Pancreas (tissue), 10 donors: ENCODE results near the gene WARS2. TPM values are rescaled to one million over a fixed set of nuclear protein-coding genes. Genes with fewer than 3 reads are reported as not detected.
A peak's percentile ranks its signal among the peaks of the same experiment; 100 is the strongest.

Experiments
- ATAC-seq, 4 donors: fragments of 200-7000 bp; cut with Tn5 transposase; one replicate each; pipeline versions ENCODE4 v1.8.0 to v1.9.1; 2020; ENCODE audit warnings: mild to moderate bottlenecking in 4 of 4, moderate library complexity in 4 of 4
- DNase-seq, 6 donors: peaks; one replicate each; pipeline ENCODE4 v3.0.0-alpha.2; 2020
- FAIRE-seq: peaks from 2 replicates; lab custom pipeline; 2012; peaks lifted over from hg19 to GRCh38; lab: Jason Lieb, UNC
- H3K27ac ChIP-seq, 4 donors: fragments of 200-600 bp; sonication (generic); 1 replicate in 3 of 4; 2 replicates in 1 of 4; pipeline versions ENCODE4 v1.5.0 to v1.8.0; 2020
- H3K27me3 ChIP-seq, 4 donors: fragments of 200-600 bp; one replicate each; pipeline ENCODE4 v1.8.0; 2021
- H3K36me3 ChIP-seq, 3 donors: fragments of 200-600 bp; sonication (generic) in 1 of 3; one replicate each; pipeline versions ENCODE4 v1.5.0 to v1.8.0; 2020 to 2021
- H3K4me1 ChIP-seq, 3 donors: fragments of 200-600 bp; one replicate each; pipeline ENCODE4 v1.8.0; 2021
- H3K4me3 ChIP-seq, 4 donors: fragments of 200-600 bp; sonication (generic) in 2 of 4; one replicate each; pipeline versions ENCODE4 v1.5.0 to v1.8.0; 2020 to 2021
- H3K9me3 ChIP-seq, 4 donors: fragments of 200-600 bp; one replicate each; pipeline ENCODE4 v1.8.0; 2021
- CTCF ChIP-seq, 4 donors: fragments of 200-600 bp; sonication (generic) in 3 of 4; IDR thresholded peaks; one replicate each; pipeline versions ENCODE4 v1.5.0 to v1.8.0; 2021; ENCODE audit warnings: antibody characterized with exemption in 4 of 4
- WGBS, 2 donors: extraction: QIAGEN DNeasy Blood & Tissue Kit; methylation state at CpG; one replicate each; pipeline ENCODE4 v1.1.7; 2013; 5-methylcytosine and 5-hydroxymethylcytosine counted together
- intact Hi-C, 3 donors: fragments of 100-400 bp; cut with DNase I; formaldehyde crosslinking; loops; one replicate each; pipeline versions ENCODE4 v1.11.1 to v1.14.2; 2022
- polyA plus RNA-seq, 2 donors: library from polyadenylated mRNA; stranded (reverse); fragments of 200-250 nt; gene quantifications; one replicate each; pipeline ENCODE4 v1.2.3, GENCODE V29; 2013
- total RNA-seq, 6 donors: library from RNA; stranded (reverse); fragmentation: NEBNext Ultra II Directional in 4 of 6; extraction: Animal tissue kit (Norgen Biotek cat#: 25700) in 4 of 6; gene quantifications; one replicate each; pipeline versions ENCODE4 v1.2.1 to v1.2.4, GENCODE V29; 2021 to 2023
- donor health status: healthy with polysubstance abuse.
- donor health status: DM: no; HTN: no; CAD: no; lungs with moderate emphysema.
- donor health status: DM: no; HTN: no; CAD: no.
- donor health status: control.
- donor health status: control.
- donor health status: Bipolar disorder and iron deficiency.
- donor health status: DM: yes; HTN: yes; CAD: no.
- donor health status: DM: no; HTN: no; CAD: no.
- donor health status: DM: no; HTN: no; CAD: no.
- donor health status: DM: yes; HTN: yes; CAD: no.

WARS2 gene
- total and polyA plus RNA-seq, 8 donors, result 3.4 to 14.0 (median 9.4) TPM

- no peak for TF ChIP-seq CTCF (IDR thresholded peaks at IDR 0.05)
- Histone ChIP-seq H3K4me1 (peaks cover 0 to 22% (median 17%) of the 10 kb centered on the region in 3 donors), H3K27me3 (no peaks in the 10 kb centered on the region), H3K36me3 (no peaks in the 10 kb centered on the region), H3K27ac (peak overlapping the region; percentile 94 to 99 (median 98)), H3K9me3 (no peaks in the 10 kb centered on the region), H3K4me3 (peak overlapping the region; percentile 31 to 56 (median 54))
- intact Hi-C loops, result no loop called here
- WGBS, 2 donors, result 39 to 59% methylated on average over 11 of the region's 11 CpGs
- FAIRE-seq (no peak), DNase-seq (peak; percentile 6 to 58 (median 23)), ATAC-seq (peak in 2 of 4 donors; percentile 0 to 5)
Observed at GRCh38 chr1:119141020-119141424, 569 bp upstream of the WARS2 start.

- Histone ChIP-seq H3K27me3 (no peaks in the 10 kb centered on the region), H3K4me3 (peak overlapping the region; percentile 31 to 56 (median 54)), H3K4me1 (peaks cover 0 to 22% (median 17%) of the 10 kb centered on the region in 3 donors), H3K27ac (peak overlapping the region; percentile 94 to 99 (median 98)), H3K9me3 (no peaks in the 10 kb centered on the region), H3K36me3 (no peaks in the 10 kb centered on the region)
- FAIRE-seq, result no peak
- no peak for TF ChIP-seq CTCF (IDR thresholded peaks at IDR 0.05)
- 1 to 3% methylated on average over 10 of the region's 10 CpGs for WGBS, 2 donors
- ATAC-seq, result peak; percentile 15 to 53 (median 32)
- intact Hi-C loops, result no loop called here
- DNase-seq, result peak in 2 of 6 donors; percentile 25 to 27
Observed at GRCh38 chr1:119139857-119140176, 636 bp downstream of the WARS2 start.

- H3K27me3 ChIP-seq, result no peaks in the 10 kb centered on the region
- DNase-seq (no peak), ATAC-seq (no peak), FAIRE-seq (no peak)
- H3K36me3 ChIP-seq, result no peaks in the 10 kb centered on the region
- 23 to 28% methylated on average over 5 of the region's 5 CpGs for WGBS, 2 donors
- no peak for TF ChIP-seq CTCF (IDR thresholded peaks at IDR 0.05)
- peak overlapping the region in 3 of 4 donors; percentile 54 to 56 (median 55) for H3K4me3 ChIP-seq
- no peaks in the 10 kb centered on the region for H3K9me3 ChIP-seq
- intact Hi-C loops, result no loop called here
- H3K27ac ChIP-seq, result peak overlapping the region; percentile 94 to 99 (median 98)
- peaks cover 0 to 22% (median 17%) of the 10 kb centered on the region in 3 donors for H3K4me1 ChIP-seq
Observed at GRCh38 chr1:119139403-119139802, 1.1 kb downstream of the WARS2 start.

GRCh38 chr1:119136401-119136800 is 4.1 kb downstream of the WARS2 start:
- TF ChIP-seq CTCF (IDR thresholded peaks at IDR 0.05), result no peak
- no peak overlapping the region for H3K4me3 ChIP-seq
- H3K27ac ChIP-seq, result no peak overlapping the region
- no peaks in the 10 kb centered on the region for H3K27me3 ChIP-seq
- FAIRE-seq (no peak), DNase-seq (no peak), ATAC-seq (no peak)
- H3K9me3 ChIP-seq, result no peaks in the 10 kb centered on the region
- intact Hi-C loops, result no loop called here
- H3K4me1 ChIP-seq, result peaks cover 0 to 11% (median 11%) of the 10 kb centered on the region in 3 donors
- H3K36me3 ChIP-seq, result no peaks in the 10 kb centered on the region
- 54 to 58% methylated on average over 3 of the region's 3 CpGs for WGBS, 2 donors

- no peaks in the 10 kb centered on the region for H3K9me3 ChIP-seq
- TF ChIP-seq CTCF (IDR thresholded peaks at IDR 0.05), result no peak
- no peak for FAIRE-seq
- H3K36me3 ChIP-seq, result no peaks in the 10 kb centered on the region
- WGBS, 2 donors, result 87 to 90% methylated on average over 1 of the region's 1 CpG
- no peak for DNase-seq
- ATAC-seq, result no peak
- no peak overlapping the region for H3K27ac ChIP-seq
- H3K27me3 ChIP-seq, result no peaks in the 10 kb centered on the region
- peaks cover 0 to 10% (median 6%) of the 10 kb centered on the region in 3 donors for H3K4me1 ChIP-seq
- intact Hi-C loops, result no loop called here
- no peak overlapping the region for H3K4me3 ChIP-seq
Observed at GRCh38 chr1:119133987-119134386, 6.5 kb downstream of the WARS2 start.
